ENCODE results near the gene FRMD8.
A peak's percentile ranks its signal among the peaks of the same experiment; 100 is the strongest.

FRMD8 gene

DNA sequence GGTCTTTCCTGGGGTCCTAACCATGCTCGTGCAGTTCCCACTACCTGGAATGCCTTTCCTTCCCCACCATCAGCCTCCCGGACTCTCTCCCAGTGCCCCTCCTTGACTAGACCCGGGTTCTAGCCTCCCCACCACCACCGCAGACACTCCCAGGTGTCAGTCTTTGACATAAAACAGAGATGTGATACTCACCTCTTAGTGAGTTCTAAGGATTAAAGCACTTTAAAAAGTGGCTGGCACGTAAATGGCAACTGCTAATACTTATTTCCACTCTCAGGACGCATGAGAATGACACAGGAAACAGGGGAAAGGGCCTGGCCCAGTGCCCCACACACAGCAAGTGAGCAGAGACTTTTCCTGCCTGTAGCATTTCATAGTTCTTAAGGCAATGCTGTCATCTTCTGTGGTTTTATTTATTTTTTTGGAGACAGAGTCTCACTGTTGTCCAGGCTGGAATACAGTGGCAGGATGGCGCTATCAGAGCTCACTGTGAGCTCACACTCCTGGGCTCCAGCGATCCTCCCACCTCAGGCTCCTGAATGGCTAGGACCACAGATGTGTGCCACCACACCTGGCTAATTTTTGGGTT, 2.0 kb upstream of the FRMD8 start:
- FAIRE-seq (no peak), DNase-seq (ENCODE audit: insufficient read length) (no peak)
- no peak for TF ChIP-seq TAF1 (IDR thresholded peaks at IDR 0.05; ENCODE audit: borderline replicate concordance, low read depth, low read length)
- no peak for TF ChIP-seq POLR2AphosphoS5 (IDR thresholded peaks at IDR 0.05; ENCODE audit: low read depth, low read length)
- TF ChIP-seq POLR2A (IDR thresholded peaks at IDR 0.05; ENCODE audit: low read depth, low read length), result no peak

DNA sequence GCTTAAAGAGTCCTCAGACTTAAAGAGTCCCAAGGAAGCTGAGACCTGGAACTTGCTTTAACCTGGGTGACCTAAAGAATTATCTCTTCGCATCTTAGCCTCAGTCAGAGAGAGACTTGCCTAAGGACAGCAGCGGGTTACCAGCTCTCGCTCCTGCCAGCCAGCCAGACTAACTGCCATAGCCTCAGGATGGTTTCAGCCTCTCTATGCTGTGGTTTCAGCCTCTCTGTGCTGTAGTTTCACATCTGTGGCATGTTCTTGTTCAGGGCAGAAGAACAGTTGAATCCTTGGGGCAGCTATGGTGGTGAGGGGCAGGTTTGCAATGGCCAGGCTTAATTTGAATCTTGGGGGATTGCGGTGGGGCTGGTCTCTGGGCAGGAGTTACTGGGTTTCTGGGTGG, 2.3 kb downstream of the FRMD8 start:
- FAIRE-seq, result peak; percentile 36
- DNase-seq (ENCODE audit: insufficient read length), result no peak
- TF ChIP-seq POLR2AphosphoS5 (IDR thresholded peaks at IDR 0.05; ENCODE audit: low read depth, low read length) (no peak), TAF1 (IDR thresholded peaks at IDR 0.05; ENCODE audit: borderline replicate concordance, low read depth, low read length) (no peak), POLR2A (IDR thresholded peaks at IDR 0.05; ENCODE audit: low read depth, low read length) (no peak)

GRCh38 chr11:65389294-65389980, 3.0 kb downstream of the FRMD8 start:
- peak; percentile 38 for FAIRE-seq
- no peak for DNase-seq (ENCODE audit: insufficient read length)
- TF ChIP-seq POLR2A (IDR thresholded peaks at IDR 0.05; ENCODE audit: low read depth, low read length) (no peak), POLR2AphosphoS5 (IDR thresholded peaks at IDR 0.05; ENCODE audit: low read depth, low read length) (no peak), TAF1 (IDR thresholded peaks at IDR 0.05; ENCODE audit: borderline replicate concordance, low read depth, low read length) (no peak)

DNA sequence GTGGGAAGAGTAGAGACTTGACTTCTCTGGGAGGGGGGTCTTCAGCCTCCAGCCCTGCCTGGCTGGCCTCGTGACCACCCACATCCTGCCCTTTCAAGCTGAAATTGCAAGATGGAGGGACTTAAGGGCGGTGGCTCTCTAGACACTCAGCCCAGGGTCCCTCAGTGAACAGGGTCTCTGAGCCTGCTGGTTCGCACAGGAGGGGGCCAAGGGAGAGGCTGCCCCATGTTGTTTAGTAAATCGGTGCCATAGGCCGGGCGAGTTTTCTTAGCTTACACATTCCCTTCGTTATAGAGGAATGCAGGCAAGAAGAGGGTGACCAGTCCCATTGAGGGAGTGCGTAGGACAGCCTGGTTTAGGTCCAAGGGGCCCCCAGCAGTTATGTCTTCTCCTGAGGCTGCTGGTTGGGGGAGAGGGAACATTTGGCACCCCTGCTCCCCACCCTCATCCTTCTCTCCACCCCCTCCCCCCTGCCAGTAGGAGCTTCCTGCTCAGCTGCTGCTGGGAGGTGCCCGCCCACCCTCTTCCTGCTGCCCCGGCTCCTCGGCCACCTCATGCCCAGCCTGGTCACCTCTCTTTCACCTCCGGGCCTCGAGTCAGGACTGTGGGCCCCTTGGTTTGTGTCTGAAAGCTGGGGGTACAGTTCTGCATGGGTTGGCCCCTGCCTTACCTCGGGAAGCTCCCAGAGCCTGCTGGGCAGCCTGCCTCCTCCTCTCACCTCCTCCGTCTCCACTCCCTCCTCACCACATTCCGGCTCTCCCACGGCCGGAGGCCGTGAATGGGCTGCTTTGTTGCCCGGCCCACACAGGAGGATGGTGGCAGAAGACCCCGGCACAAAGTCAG, 3.9 kb downstream of the FRMD8 start:
- DNase-seq (ENCODE audit: insufficient read length), result no peak
- TF ChIP-seq POLR2AphosphoS5 (IDR thresholded peaks at IDR 0.05; ENCODE audit: low read depth, low read length) (no peak), TAF1 (IDR thresholded peaks at IDR 0.05; ENCODE audit: borderline replicate concordance, low read depth, low read length) (no peak), POLR2A (IDR thresholded peaks at IDR 0.05; ENCODE audit: low read depth, low read length) (no peak)
- peak; percentile 14 for FAIRE-seq

DNA sequence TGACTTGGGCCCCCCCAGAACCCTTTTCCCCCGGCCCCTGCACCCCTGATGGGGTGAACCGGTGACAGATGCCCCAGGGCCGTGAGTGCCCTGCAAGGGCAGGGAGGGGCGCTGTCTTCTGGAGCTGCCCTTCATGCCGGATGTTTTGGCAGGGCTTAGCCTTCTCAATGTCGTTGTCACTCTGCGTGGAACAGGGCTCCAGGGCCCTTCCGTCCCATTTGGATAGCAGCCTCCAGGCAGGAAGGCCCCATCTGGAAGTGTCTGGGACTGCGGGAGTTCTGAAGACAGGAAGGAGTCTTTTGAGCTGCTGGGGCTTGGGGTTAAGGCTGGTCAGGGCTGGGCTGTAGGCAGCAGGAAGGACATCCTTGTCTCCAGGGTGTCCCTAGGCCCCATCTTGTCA, 4.6 kb downstream of the FRMD8 start:
- DNase-seq (ENCODE audit: insufficient read length) (no peak), FAIRE-seq (no peak)
- TF ChIP-seq TAF1 (IDR thresholded peaks at IDR 0.05; ENCODE audit: borderline replicate concordance, low read depth, low read length) (no peak), POLR2AphosphoS5 (IDR thresholded peaks at IDR 0.05; ENCODE audit: low read depth, low read length) (no peak), POLR2A (IDR thresholded peaks at IDR 0.05; ENCODE audit: low read depth, low read length) (no peak)

DNA sequence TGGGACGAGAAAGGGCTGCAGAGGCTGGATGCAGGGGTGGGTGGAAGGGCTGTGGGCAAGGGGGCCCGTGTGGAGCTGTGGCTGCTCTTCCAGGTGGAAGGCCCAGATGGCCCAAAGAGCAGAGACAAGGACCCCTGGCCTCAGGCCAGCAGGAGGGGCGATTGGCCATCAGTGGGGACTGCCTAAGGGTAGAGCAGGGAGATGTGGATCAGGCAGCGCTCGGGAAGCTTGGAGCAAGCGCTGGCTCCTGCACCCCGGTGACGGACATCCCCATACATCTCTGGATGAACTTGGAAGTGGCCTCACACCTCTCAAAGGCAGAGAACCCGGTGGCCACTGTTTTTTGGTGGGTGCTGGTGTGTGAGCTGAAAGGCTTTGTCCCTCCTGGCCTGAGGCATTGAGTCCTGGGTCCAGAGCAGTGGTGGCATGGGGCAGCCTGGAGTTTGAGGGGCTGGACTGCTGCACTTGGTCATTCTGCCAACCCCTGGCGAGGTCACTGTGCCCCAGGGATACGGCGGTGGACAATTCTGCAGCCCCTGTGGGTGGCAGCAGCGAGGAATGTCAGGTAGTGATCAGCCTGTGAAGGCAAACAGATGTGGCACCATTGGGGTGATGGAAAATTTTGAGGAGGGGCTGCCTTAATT, 5.9 kb downstream of the FRMD8 start:
- DNase-seq (ENCODE audit: insufficient read length) (no peak), FAIRE-seq (no peak)

DNA sequence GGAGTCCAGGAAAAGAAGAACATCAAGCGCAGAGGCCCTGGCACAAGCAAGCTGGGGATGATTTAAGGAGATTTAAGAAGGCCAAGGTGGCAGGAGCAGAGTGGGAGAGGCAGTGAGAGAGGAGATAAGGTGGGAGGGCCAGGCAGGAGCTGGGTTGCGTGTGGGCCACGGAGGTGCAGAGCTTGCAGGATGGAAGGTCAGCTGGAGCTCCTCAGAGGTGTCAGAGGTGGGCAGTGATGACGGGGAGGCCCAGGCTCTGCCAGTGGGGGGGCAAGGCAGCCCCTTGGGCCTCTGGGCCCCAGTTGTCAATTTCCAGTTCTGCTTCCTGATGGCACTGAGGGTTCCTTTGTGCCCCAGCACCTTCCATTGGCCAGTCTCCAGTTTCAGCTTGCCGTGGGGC, 6.5 kb downstream of the FRMD8 start:
- TF ChIP-seq POLR2A (IDR thresholded peaks at IDR 0.05; ENCODE audit: low read depth, low read length), result no peak
- TF ChIP-seq POLR2AphosphoS5 (IDR thresholded peaks at IDR 0.05; ENCODE audit: low read depth, low read length), result no peak
- no peak for TF ChIP-seq TAF1 (IDR thresholded peaks at IDR 0.05; ENCODE audit: borderline replicate concordance, low read depth, low read length)
- DNase-seq (ENCODE audit: insufficient read length) (no peak), FAIRE-seq (no peak)

More for the DNA sequence above, 5.9 kb downstream of the FRMD8 start:
- TF ChIP-seq TAF1 (IDR thresholded peaks at IDR 0.05; ENCODE audit: borderline replicate concordance, low read depth, low read length) (no peak), POLR2AphosphoS5 (IDR thresholded peaks at IDR 0.05; ENCODE audit: low read depth, low read length) (no peak), POLR2A (IDR thresholded peaks at IDR 0.05; ENCODE audit: low read depth, low read length) (no peak)

DNA sequence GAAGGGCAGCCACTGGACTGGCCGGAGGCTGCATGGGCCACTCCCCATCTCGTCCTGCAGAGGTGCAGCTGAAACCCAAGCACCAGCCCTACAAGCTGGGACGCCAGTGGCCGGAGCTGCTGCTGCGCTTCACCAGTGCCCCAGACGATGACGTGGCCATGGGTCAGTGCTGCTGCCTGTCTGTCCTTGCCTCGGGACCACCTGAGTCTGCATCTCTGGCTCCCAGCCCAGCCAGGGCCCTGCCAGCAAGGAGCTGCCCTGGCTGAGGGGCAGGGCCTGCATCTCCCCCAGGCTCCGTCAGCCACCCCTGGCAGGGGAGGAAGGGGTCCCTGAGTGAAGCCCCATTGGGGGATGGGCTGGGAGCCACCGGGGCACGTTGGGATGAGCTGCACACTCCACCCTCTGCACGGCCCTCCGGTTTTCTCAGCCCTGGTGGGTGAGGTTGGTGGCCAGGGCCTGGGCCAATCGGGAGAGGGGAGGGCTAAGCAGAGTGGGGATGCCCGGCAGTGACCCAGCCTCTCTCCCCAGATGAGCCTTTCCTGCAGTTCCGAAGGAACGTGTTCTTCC, 7.2 kb downstream of the FRMD8 start:
- DNase-seq (ENCODE audit: insufficient read length) (no peak), FAIRE-seq (no peak)
- TF ChIP-seq TAF1 (IDR thresholded peaks at IDR 0.05; ENCODE audit: borderline replicate concordance, low read depth, low read length), result no peak

DNA sequence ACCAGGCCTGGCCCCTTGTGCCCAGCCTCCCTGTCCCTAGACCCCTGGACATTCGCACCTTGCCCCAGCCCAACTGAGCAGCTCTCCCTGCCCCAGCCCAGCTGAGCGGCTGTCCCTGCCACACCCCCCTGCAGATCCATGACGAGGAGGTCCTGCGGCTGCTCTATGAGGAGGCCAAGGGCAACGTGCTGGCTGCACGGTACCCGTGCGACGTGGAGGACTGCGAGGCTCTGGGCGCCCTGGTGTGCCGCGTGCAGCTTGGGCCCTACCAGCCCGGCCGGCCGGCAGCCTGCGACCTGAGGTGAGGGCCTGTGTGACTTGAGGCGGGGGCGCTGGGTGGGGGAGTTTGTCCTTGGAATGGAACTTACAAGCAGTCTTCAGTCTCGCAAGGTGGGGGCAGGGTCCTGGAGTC, 7.7 kb downstream of the FRMD8 start:
- DNase-seq (ENCODE audit: insufficient read length) (no peak), FAIRE-seq (no peak)
- TF ChIP-seq POLR2AphosphoS5 (IDR thresholded peaks at IDR 0.05; ENCODE audit: low read depth, low read length) (no peak), TAF1 (IDR thresholded peaks at IDR 0.05; ENCODE audit: borderline replicate concordance, low read depth, low read length) (no peak), POLR2A (IDR thresholded peaks at IDR 0.05; ENCODE audit: low read depth, low read length) (no peak)

- DNase-seq (ENCODE audit: insufficient read length) (no peak), FAIRE-seq (no peak)
- no peak for TF ChIP-seq TAF1 (IDR thresholded peaks at IDR 0.05; ENCODE audit: borderline replicate concordance, low read depth, low read length)
- no peak for TF ChIP-seq POLR2AphosphoS5 (IDR thresholded peaks at IDR 0.05; ENCODE audit: low read depth, low read length)
- TF ChIP-seq POLR2A (IDR thresholded peaks at IDR 0.05; ENCODE audit: low read depth, low read length), result no peak
These were observed 9.6 kb downstream of the FRMD8 start for GRCh38 chr11:65395961-65396530.
